OCI-LY1 (cell line): Measurements from ENCODE around the gene IL10.

ENCODE experiments used
- H2AFZ ChIP-seq: fragments of 200-600 bp; sonication (generic), shearing (Covaris generic); 2 replicates; pipeline ENCODE4 v1.6.0; 2014; ENCODE audit warnings: antibody characterized with exemption, mild to moderate bottlenecking, low read length
- H3F3A ChIP-seq: fragments of 200-600 bp; sonication (generic), shearing (Covaris generic); 2 replicates; pipeline ENCODE4 v1.6.0; 2014; ENCODE audit warnings: mild to moderate bottlenecking, antibody characterized with exemption, low read length, moderate library complexity; ENCODE audit not compliant: insufficient read depth
- H3K27ac ChIP-seq: fragments of 200-600 bp; sonication (generic); 2 replicates; pipeline ENCODE4 v1.5.1; 2014; ENCODE audit warnings: low read length, mixed run types, mild to moderate bottlenecking, low read depth; ENCODE audit not compliant: poor library complexity, severe bottlenecking
- H3K27me3 ChIP-seq: fragments of 200-600 bp; sonication (generic); 2 replicates; pipeline ENCODE4 v1.6.0; 2014; ENCODE audit warnings: antibody characterized with exemption, mild to moderate bottlenecking, low read length, moderate library complexity; ENCODE audit not compliant: insufficient read depth
- H3K36me3 ChIP-seq: fragments of 200-600 bp; sonication (generic); 2 replicates; pipeline ENCODE4 v1.6.1; 2014; ENCODE audit warnings: mild to moderate bottlenecking, antibody characterized with exemption, low read length, moderate library complexity, mixed read lengths; ENCODE audit not compliant: insufficient read depth
- H3K4me1 ChIP-seq: fragments of 200-600 bp; sonication (generic); 2 replicates; pipeline ENCODE4 v1.5.1; 2014; ENCODE audit warnings: mild to moderate bottlenecking, low read length, moderate library complexity; ENCODE audit not compliant: insufficient read depth, severe bottlenecking
- H3K4me2 ChIP-seq: fragments of 200-600 bp; sonication (generic), shearing (Covaris generic); 2 replicates; pipeline ENCODE4 v1.6.1; 2014; ENCODE audit warnings: low read length
- H3K4me3 ChIP-seq: fragments of 200-600 bp; sonication (generic); 2 replicates; pipeline ENCODE4 v1.5.1; 2014; ENCODE audit warnings: low read length, low read depth, mild to moderate bottlenecking, mixed read lengths; ENCODE audit not compliant: poor library complexity, severe bottlenecking
- H3K79me2 ChIP-seq: fragments of 200-600 bp; shearing (Covaris generic); 2 replicates; pipeline ENCODE4 v1.6.1; 2016; ENCODE audit warnings: mixed run types, low read length, mixed read lengths; ENCODE audit not compliant: insufficient read depth
- H3K9ac ChIP-seq: fragments of 200-600 bp; sonication (generic), shearing (Covaris generic); 2 replicates; pipeline ENCODE4 v1.6.1; 2014; ENCODE audit warnings: mild to moderate bottlenecking, low read length, mixed read lengths
- H3K9me2 ChIP-seq: fragments of 200-600 bp; sonication (generic), shearing (Covaris generic); 2 replicates; pipeline ENCODE4 v1.6.1; 2014; ENCODE audit warnings: low read depth, mild to moderate bottlenecking, low read length, mixed read lengths
- H3K9me3 ChIP-seq: fragments of 200-600 bp; shearing (Covaris generic); 2 replicates; pipeline ENCODE4 v1.6.1; 2014; ENCODE audit warnings: low read length, mixed read lengths
- H4K20me1 ChIP-seq: fragments of 200-600 bp; sonication (generic), shearing (Covaris generic); 2 replicates; pipeline ENCODE4 v1.6.0; 2016; ENCODE audit warnings: mild to moderate bottlenecking, low read length; ENCODE audit not compliant: insufficient read depth
- CTCF ChIP-seq: fragments of 200-600 bp; sonication (generic), shearing (Covaris generic); IDR thresholded peaks from 2 replicates; pipeline ENCODE4 v1.5.1; 2017; ENCODE audit warnings: mild to moderate bottlenecking, antibody characterized with exemption, low read length, moderate library complexity, mixed read lengths
- EZH2 ChIP-seq: fragments of 200-600 bp; sonication (generic), shearing (Covaris generic); IDR thresholded peaks from 2 replicates; pipeline ENCODE4 v1.8.0; 2017; ENCODE audit warnings: borderline replicate concordance, mixed run types, mild to moderate bottlenecking, antibody characterized with exemption, low read length, moderate library complexity, mixed read lengths

Gene IL10

DNA sequence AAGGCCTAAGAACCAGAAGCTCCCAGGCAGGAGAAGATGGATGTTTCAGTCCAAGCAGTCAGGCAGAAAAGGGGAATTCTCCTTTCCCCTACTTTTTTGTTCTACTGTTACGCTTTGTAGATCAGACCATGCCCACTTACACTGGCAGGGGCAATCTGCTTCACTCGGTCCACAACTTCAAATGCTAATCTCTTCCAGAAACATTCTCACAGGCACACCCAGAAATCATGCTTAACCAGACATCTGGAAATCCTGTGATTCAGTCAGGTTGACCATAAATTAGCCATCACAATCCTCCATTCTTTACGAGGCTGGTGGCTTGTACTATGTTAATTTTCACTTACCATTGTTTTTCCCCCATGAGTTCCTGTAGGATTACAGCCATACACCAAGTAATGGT, 23.8 kb upstream of the IL10 start:
- TF ChIP-seq EZH2 (no peak), CTCF (no peak)

GRCh38 chr1:206794294-206794908, 22.1 kb upstream of the IL10 start:
- H3K9me2 ChIP-seq: no peaks in the 10 kb centered on the region
- no peak overlapping the region for H2AFZ ChIP-seq
- H4K20me1 ChIP-seq: no peaks in the 10 kb centered on the region
- no peak overlapping the region for H3K27ac ChIP-seq
- H3K9ac ChIP-seq: no peak overlapping the region
- H3K9me3 ChIP-seq: no peaks in the 10 kb centered on the region
- no peak overlapping the region for H3K4me2 ChIP-seq
- H3K36me3 ChIP-seq: no peaks in the 10 kb centered on the region
- TF ChIP-seq EZH2: no peak
- no peak for TF ChIP-seq CTCF
- H3K4me1 ChIP-seq: peaks cover 39% of the 10 kb centered on the region
- no peaks in the 10 kb centered on the region for H3K79me2 ChIP-seq
- no peak overlapping the region for H3K4me3 ChIP-seq
- H3K27me3 ChIP-seq: no peaks in the 10 kb centered on the region
- no peaks in the 10 kb centered on the region for H3F3A ChIP-seq

More for the DNA sequence above, 23.8 kb upstream of the IL10 start:
- no peaks in the 10 kb centered on the region for H3K9me2 ChIP-seq
- H4K20me1 ChIP-seq: no peaks in the 10 kb centered on the region
- H3K79me2 ChIP-seq: no peaks in the 10 kb centered on the region
- no peak overlapping the region for H3K9ac ChIP-seq
- no peak overlapping the region for H3K4me2 ChIP-seq
- no peaks in the 10 kb centered on the region for H3K9me3 ChIP-seq
- H3K27me3 ChIP-seq: no peaks in the 10 kb centered on the region
- H3F3A ChIP-seq: no peaks in the 10 kb centered on the region
- no peak overlapping the region for H3K4me3 ChIP-seq
- H3K4me1 ChIP-seq: peaks cover 26% of the 10 kb centered on the region
- H3K27ac ChIP-seq: no peak overlapping the region
- no peak overlapping the region for H2AFZ ChIP-seq
- no peaks in the 10 kb centered on the region for H3K36me3 ChIP-seq

DNA sequence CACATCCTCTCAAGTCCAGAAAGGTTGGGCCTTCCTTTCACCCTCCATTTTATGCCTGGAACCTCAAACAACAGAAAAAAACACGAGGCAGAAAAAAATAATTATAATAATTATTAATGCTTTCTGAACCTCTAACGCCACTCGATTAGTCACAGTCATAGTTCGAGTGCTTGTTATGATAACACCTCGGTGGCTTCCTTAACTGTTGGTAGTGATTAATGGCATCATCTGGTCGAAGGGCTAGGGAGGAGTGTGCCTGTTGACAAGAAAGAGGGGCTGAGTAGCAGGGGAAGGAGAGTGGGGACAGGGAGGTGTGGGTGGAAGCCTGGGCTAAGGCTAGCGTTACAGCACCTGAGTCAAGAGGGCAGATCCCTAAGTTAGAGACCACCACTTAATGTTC, 21.3 kb upstream of the IL10 start:
- H3K79me2 ChIP-seq: no peaks in the 10 kb centered on the region
- H3F3A ChIP-seq: no peaks in the 10 kb centered on the region
- no peaks in the 10 kb centered on the region for H3K27me3 ChIP-seq
- no peaks in the 10 kb centered on the region for H3K9me3 ChIP-seq
- H3K4me1 ChIP-seq: peaks cover 39% of the 10 kb centered on the region
- H4K20me1 ChIP-seq: no peaks in the 10 kb centered on the region
- H2AFZ ChIP-seq: no peak overlapping the region
- H3K9me2 ChIP-seq: no peaks in the 10 kb centered on the region
- TF ChIP-seq CTCF (no peak), EZH2 (no peak)
- no peak overlapping the region for H3K9ac ChIP-seq
- no peak overlapping the region for H3K4me3 ChIP-seq
- H3K27ac ChIP-seq: no peak overlapping the region
- H3K4me2 ChIP-seq: no peak overlapping the region
- H3K36me3 ChIP-seq: no peaks in the 10 kb centered on the region
